Ramos (cell line): ENCODE measurements around the gene IRGM.
"Not testable (repeated sequence)": the region's sequence is repeated elsewhere in the genome, so short reads cannot be mapped to it uniquely, and the experiment has no call there.

Experiments
- in situ Hi-C: fragments of 300-500 bp; cut with MboI; formaldehyde crosslinking; loops from one replicate; pipeline ENCODE4 v1.14.3; 2022; ENCODE audit warnings: low sequenced_read_pairs; ENCODE audit not compliant: unreplicated experiment

The IRGM gene, protein sequence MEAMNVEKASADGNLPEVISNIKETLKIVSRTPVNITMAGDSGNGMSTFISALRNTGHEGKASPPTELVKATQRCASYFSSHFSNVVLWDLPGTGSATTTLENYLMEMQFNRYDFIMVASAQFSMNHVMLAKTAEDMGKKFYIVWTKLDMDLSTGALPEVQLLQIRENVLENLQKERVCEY

DNA sequence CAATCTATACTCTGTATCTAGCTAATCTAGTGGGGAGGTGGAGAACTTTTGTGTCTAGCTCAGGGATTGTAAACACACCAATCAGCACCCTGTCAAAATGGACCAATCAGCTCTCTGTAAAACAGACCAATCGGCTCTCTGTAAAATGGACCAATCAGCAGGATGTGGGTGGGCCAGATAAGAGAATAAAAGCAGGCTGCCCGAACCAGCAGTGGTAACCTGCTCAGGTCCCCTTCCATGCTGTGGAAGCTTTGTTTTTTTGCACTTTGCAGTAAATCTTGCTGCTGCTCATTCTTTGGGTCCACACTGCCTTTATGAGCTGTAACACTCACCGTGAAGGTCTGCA lies at the start of gene IRGM:
Gene IRGM (plus strand): TSS at position 214 of the 346 bp plus-strand sequence. CDS start 1,603 bp downstream, outside the sequence.
- in situ Hi-C loops: loop anchor here (5.0 kb wide), 1 partner anchor 284 kb away; no protein-coding TSS in a partner anchor

- in situ Hi-C loops: no loop called here
Measured at GRCh38 chr5:150797384-150797783, 48.9 kb upstream of the IRGM start.

- in situ Hi-C loops: loop anchor here (10.0 kb wide), 1 partner anchor 313 kb away; no protein-coding TSS in a partner anchor
Measured at GRCh38 chr5:150801117-150801927, 45.0 kb upstream of the IRGM start.

DNA sequence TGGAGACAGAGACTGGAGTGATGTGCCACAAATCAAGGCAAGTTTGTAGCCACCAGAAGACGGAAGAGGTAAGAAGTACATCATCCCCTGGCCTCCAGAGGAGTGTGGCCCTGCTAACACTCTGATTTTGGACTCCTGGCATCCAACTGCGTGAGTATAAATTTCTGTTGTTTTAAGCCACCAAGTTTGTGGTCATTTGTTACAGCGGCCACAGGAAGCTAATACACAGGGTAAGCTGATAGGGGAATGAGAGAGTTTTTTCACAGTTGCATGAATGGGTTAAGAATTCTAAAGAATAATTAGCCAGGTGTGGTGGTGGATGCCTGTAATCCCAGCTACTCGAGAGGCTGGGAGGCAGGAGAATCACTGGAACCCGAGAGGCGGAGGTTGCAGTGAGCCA lies 41.9 kb upstream of the IRGM start:
- in situ Hi-C loops: loop anchor here (10.0 kb wide), 1 partner anchor 310 kb away; no protein-coding TSS in a partner anchor

DNA sequence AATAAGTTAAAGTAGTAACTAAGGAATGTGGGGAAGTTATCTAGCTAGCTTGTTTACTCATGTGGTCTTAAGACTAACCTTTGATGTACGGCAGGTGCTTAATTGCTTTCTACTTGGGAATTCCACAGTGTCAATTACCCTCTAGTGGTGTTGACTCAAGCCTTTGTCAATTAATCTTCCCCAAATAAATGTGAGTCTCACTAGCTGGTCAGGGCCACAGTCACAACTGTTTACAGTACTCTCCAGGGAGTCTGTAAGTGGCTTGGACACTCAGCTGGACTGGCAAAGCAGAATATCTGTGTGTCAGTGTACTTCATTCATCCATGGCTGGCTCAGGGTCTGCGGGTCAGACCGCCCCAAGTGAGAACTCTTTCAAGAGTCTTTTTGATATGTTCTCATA lies 37.0 kb upstream of the IRGM start:
- in situ Hi-C loops: loop anchor here (10.0 kb wide), 1 partner anchor 305 kb away; no protein-coding TSS in a partner anchor

DNA sequence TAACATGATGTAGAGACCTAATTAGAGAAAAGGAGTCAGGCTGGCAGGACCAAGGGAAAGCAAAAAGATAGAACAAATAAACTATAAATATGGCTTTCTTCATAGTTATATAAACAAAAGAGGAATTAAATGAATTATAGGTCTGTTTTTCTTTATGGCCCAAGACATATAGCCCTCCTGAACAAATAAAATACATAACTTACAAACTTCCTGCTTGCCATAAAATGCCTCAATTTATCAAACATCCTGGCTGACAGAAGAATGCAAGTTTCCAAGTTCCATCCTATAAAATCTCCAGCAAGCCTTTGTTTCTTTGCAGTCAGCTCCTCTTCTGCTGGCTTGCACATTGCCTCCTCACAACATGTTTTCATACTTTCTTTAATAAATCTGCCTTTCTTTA lies 31.3 kb upstream of the IRGM start:
- in situ Hi-C loops: no loop called here

DNA sequence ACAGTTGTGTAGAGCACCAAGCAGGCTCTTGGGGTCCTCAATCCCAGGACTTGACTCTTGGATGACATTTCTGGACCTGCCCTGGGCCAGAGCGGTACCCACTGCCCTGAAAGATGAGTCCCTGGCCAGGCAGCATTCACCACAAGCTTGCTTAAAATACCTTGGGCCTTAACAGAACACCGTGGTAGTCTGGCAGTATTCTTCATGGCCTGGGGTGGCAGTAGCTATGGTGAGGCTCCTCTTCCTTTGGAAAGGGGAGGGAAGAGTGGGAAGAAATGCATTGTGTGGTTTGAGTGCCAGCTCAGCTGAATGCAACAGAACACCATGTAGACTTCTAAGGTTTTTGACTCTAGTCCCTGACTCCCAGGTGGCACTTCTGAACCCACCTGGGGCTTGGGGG lies 29.4 kb upstream of the IRGM start:
- in situ Hi-C loops: no loop called here

GRCh38 chr5:150829744-150830143 lies 16.6 kb upstream of the IRGM start:
- in situ Hi-C loops: no loop called here

- in situ Hi-C loops: not testable (repeated sequence)
Measured at GRCh38 chr5:150831821-150832220, 14.5 kb upstream of the IRGM start.

DNA sequence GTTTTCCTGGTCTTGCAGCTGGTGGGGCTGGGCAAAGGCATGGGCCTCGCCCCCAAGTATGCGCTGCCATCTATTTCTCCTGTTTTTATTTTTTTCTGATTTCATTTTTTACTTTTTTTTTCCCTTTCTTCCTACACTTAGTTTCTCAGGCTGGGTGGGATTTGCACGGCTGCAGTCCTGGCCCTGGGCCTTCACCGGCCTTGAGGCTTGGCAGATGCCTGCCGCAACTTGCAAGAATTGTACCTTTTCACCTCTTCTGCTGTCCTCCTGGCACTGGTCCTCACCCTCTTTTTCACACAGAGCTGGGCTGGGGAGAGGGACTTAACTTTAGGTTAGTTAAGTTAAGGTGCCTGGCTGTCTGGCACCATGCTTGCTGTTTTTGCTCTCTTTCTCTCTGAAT lies 10.3 kb upstream of the IRGM start:
- in situ Hi-C loops: no loop called here

GRCh38 chr5:150836703-150837102 lies 9.6 kb upstream of the IRGM start:
- in situ Hi-C loops: no loop called here

- in situ Hi-C loops: loop anchor here (5.0 kb wide), 1 partner anchor 283 kb away; no protein-coding TSS in a partner anchor
Measured at GRCh38 chr5:150845185-150845859, 999 bp upstream of the IRGM start.

GRCh38 chr5:150846654-150847333 lies 473 bp downstream of the IRGM start:
- in situ Hi-C loops: loop anchor here (5.0 kb wide), 1 partner anchor 284 kb away; no protein-coding TSS in a partner anchor

GRCh38 chr5:150847334-150847695 lies 994 bp downstream of the IRGM start:
- in situ Hi-C loops: loop anchor here (5.0 kb wide), 1 partner anchor 285 kb away; no protein-coding TSS in a partner anchor

DNA sequence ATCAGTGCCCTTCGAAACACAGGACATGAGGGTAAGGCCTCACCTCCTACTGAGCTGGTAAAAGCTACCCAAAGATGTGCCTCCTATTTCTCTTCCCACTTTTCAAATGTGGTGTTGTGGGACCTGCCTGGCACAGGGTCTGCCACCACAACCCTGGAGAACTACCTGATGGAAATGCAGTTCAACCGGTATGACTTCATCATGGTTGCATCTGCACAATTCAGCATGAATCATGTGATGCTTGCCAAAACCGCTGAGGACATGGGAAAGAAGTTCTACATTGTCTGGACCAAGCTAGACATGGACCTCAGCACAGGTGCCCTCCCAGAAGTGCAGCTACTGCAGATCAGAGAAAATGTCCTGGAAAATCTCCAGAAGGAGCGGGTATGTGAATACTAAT lies 1.9 kb downstream of the IRGM start:
- in situ Hi-C loops: loop anchor here (5.0 kb wide), 1 partner anchor 286 kb away; no protein-coding TSS in a partner anchor

- in situ Hi-C loops: no loop called here
Measured at GRCh38 chr5:150851039-150851438, 4.7 kb downstream of the IRGM start.

DNA sequence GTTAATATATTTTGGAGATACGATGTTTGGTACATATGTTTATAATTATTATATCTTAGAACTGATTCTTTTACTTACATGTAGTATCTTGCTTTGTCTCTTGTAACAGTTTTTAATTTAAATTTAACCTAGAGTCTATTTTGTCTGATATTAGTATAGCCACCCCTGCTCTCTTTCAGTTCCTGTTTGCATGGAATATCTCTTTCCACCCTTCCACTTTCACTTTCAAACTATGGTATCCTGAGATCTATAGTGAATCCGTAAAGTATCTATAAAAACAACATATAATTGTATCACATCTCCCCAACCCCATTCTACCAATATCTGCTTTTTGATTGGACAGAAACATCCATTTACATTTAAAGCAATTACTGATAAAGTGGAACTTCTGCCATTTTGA lies 7.2 kb downstream of the IRGM start:
- in situ Hi-C loops: no loop called here

DNA sequence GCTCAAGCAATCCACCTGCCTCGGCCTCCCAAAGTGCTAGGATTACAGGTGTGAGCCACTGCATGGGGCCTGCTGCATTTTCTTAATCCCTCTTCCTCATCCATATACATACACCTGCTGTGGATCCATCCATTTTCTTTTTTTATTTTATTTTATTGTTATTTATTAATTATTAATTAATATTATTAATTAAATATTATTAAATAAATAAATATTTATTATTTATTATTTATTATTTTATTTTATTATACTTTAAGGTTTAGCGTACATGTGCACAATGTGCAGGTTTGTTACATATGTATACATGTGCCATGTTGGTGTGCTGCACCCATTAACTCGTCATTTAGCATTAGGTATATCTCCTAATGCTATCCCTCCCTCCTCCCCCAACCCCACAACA lies 10.4 kb downstream of the IRGM start:
- in situ Hi-C loops: not testable (repeated sequence)

GRCh38 chr5:150860246-150860821 lies 14.0 kb downstream of the IRGM start:
- in situ Hi-C loops: no loop called here

DNA sequence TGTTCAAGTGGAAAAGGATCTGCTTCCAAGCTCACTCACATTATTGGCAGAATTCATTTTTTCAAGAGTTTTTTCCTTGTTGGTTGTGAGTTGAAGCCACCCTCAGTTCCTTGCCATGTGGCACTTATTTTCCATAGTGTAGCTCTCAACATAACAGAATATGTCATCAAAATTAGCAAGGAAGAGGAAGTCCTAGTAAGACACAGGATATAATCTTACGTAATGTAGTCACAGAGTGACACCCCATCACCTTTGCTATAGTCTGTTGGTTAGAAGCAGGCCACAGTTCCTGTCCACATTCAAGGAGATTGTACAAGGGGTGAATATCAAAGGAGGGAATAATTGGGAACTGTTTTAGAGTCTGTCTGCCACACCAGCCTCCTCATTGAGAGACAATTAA lies 15.7 kb downstream of the IRGM start:
- in situ Hi-C loops: no loop called here
